Loucy (cell line): Measurements from ENCODE around the gene SP140.

ENCODE experiments used
- EZH2phosphoT487 ChIP-seq: fragments of 200-600 bp; IDR thresholded peaks from 2 replicates; pipeline ENCODE4 v1.6.1; 2018; ENCODE audit warnings: antibody characterized with exemption, mild to moderate bottlenecking, moderate library complexity, borderline replicate concordance
- TF ChIP-seq, protein P1 (sequence below): fragments of 200-600 bp; sonication (generic); conservative IDR thresholded peaks from 2 replicates; pipeline ENCODE4 v1.5.1; 2014; ENCODE audit warnings: mild to moderate bottlenecking, antibody characterized with exemption, low read length

DNA sequence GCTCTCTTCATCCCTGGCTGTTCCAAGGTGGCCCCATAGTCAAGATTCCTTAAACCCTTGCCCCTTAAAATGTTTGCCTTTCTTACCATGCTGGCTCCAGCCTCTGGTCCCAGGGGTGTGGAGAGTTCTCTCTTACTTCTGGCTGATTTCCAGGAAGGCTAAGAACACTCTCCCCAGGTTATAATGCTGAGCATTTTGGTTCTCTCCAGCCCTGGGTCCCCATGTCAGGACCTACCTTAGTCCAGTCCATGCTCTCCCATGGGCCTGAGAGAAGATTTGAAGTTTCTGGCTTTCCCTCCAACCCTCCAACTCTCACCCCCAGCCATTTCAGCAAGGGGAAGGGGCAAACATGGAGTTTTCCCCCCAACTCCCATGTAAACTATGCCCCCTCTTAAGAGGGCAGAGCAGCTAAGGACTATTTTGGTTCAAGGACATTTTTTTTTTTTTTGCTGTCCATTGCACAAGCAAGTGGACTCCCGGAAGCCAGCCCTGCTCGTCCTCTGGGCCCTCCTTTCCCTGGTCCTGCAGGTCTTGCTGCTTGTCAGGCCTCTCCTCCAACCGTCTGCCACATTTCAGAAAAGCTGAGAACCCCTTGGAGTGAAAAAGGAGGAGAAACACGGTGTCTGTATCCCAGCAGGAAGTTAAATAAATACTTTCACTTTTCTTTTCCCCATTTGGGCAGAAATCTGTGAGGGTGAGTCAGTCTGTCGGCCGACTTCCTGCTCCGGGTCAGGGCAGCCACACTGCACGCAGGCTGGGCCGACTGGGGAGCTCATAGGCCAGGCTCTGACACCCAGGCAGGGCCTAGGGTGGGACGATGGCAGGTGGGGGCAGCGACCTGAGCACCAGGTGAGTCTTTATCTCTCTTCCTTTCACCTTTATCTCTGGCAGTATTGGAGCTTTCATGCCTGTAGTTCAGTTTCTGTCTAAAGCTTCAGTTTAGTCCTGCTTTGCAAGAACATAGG, 101.2 kb downstream of the SP140 start, which contains the start of gene SP140L:
- TF ChIP-seq, protein P1, sequence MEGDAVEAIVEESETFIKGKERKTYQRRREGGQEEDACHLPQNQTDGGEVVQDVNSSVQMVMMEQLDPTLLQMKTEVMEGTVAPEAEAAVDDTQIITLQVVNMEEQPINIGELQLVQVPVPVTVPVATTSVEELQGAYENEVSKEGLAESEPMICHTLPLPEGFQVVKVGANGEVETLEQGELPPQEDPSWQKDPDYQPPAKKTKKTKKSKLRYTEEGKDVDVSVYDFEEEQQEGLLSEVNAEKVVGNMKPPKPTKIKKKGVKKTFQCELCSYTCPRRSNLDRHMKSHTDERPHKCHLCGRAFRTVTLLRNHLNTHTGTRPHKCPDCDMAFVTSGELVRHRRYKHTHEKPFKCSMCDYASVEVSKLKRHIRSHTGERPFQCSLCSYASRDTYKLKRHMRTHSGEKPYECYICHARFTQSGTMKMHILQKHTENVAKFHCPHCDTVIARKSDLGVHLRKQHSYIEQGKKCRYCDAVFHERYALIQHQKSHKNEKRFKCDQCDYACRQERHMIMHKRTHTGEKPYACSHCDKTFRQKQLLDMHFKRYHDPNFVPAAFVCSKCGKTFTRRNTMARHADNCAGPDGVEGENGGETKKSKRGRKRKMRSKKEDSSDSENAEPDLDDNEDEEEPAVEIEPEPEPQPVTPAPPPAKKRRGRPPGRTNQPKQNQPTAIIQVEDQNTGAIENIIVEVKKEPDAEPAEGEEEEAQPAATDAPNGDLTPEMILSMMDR: no peak
- no peak for TF ChIP-seq EZH2phosphoT487
